ENCODE measurements around the gene L1TD1. TPM values are rescaled to one million over a fixed set of nuclear protein-coding genes. Genes with fewer than 3 reads are reported as not detected.
A peak's percentile ranks its signal among the peaks of the same experiment; 100 is the strongest.

The L1TD1 gene
- total and polyA plus RNA-seq, 8 donors = 0.13 to 10.1 (median 1.2) TPM; not detected in 4

DNA sequence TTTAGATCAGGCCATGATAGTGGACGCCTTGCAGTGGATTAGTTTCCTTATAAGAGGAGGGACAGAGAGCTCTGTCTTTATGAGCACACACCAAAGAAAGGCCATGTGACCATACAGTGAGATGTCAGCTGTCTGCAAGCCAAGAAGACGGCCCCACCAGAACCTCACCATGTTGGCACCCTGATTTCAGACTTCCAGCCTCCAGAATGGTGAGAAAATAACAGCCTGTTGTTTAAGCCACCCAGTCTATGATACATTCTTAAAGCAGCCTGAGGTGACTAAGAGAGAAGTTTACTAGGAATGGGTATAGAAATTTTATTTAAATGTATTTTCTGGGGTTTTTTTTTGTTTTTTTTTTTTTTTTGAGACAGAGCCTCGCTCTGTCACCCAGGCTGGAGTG, 29.5 kb downstream of the L1TD1 start:
- intact Hi-C loops (cut with DNase I; ENCODE audit: low total_unique reads) = no loop called here

GRCh38 chr1:62227496-62227895, 32.8 kb downstream of the L1TD1 start:
- Histone ChIP-seq H3K27ac (no peak overlapping the region), H3K27me3 (no peaks in the 10 kb centered on the region), H3K9me3 (no peaks in the 10 kb centered on the region), H3K4me1 (no peaks in the 10 kb centered on the region), H3K4me3 (no peak overlapping the region), H3K36me3 (no peaks in the 10 kb centered on the region)
- TF ChIP-seq POLR2A (IDR thresholded peaks at IDR 0.05) (no peak), POLR2AphosphoS5 (IDR thresholded peaks at IDR 0.05) (no peak), CTCF (IDR thresholded peaks at IDR 0.05) (no peak), EP300 (IDR thresholded peaks at IDR 0.05) (no peak)
- 84 to 91% (median 88%) methylated on average over 10 to 11 of the region's 11 CpGs for WGBS, 5 donors
- intact Hi-C loops (cut with DNase I; ENCODE audit: low total_unique reads) = no loop called here
- no peak for DNase-seq

More for the DNA sequence above, 29.5 kb downstream of the L1TD1 start:
- no peak for DNase-seq
- H3K36me3 ChIP-seq = no peaks in the 10 kb centered on the region
- WGBS, 5 donors = 28 to 53% (median 35%) methylated on average over 2 to 3 of the region's 3 CpGs
- TF ChIP-seq EP300 (IDR thresholded peaks at IDR 0.05) (no peak), POLR2A (IDR thresholded peaks at IDR 0.05) (no peak), POLR2AphosphoS5 (IDR thresholded peaks at IDR 0.05) (no peak), CTCF (IDR thresholded peaks at IDR 0.05) (no peak)
- H3K27ac ChIP-seq = no peak overlapping the region
- H3K9me3 ChIP-seq = no peaks in the 10 kb centered on the region
- no peaks in the 10 kb centered on the region for H3K4me1 ChIP-seq
- no peak overlapping the region for H3K4me3 ChIP-seq
- no peaks in the 10 kb centered on the region for H3K27me3 ChIP-seq

GRCh38 chr1:62228136-62228882, 33.7 kb downstream of the L1TD1 start:
- no peaks in the 10 kb centered on the region for H3K36me3 ChIP-seq
- no peak overlapping the region for H3K4me3 ChIP-seq
- no peak overlapping the region for H3K27ac ChIP-seq
- peak in 1 of 2 donors; percentile 37 for DNase-seq
- H3K9me3 ChIP-seq = no peaks in the 10 kb centered on the region
- no peak for TF ChIP-seq POLR2AphosphoS5 (IDR thresholded peaks at IDR 0.05)
- intact Hi-C loops (cut with DNase I; ENCODE audit: low total_unique reads) = no loop called here
- H3K4me1 ChIP-seq = no peaks in the 10 kb centered on the region
- no peaks in the 10 kb centered on the region for H3K27me3 ChIP-seq
- 81 to 89% (median 83%) methylated on average over 12 of the region's 12 CpGs for WGBS, 5 donors

GRCh38 chr1:62228883-62229187, 34.2 kb downstream of the L1TD1 start:
- Histone ChIP-seq H3K27ac (no peak overlapping the region), H3K4me1 (no peaks in the 10 kb centered on the region), H3K9me3 (no peaks in the 10 kb centered on the region), H3K4me3 (no peak overlapping the region), H3K36me3 (no peaks in the 10 kb centered on the region), H3K27me3 (no peaks in the 10 kb centered on the region)
- WGBS, 5 donors = 62 to 77% (median 75%) methylated on average over 3 to 4 of the region's 4 CpGs
- intact Hi-C loops (cut with DNase I; ENCODE audit: low total_unique reads) = no loop called here
- no peak for TF ChIP-seq EP300 (IDR thresholded peaks at IDR 0.05)
- DNase-seq = peak in 1 of 2 donors; percentile 26

DNA sequence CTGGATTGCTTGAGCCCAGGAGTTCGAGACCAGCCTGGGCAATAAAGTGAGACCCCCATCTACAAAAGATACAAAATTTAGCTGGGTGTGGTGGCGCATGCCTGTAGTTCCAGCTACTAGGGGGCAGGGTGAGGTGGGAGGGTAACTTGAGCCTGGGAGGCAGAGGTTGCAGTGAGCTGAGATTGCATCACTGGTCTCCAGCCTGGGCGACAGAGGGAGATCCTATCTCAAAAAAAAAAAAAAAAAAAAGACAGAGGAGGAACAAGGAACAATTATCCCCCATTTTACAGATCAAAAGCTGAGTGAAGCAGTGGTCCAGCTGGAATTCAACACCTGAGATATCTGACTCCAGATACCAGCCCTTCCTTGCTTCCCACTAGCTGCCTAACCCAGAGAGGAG, 34.8 kb downstream of the L1TD1 start:
- TF ChIP-seq EP300 (IDR thresholded peaks at IDR 0.05) = no peak
- TF ChIP-seq CTCF (IDR thresholded peaks at IDR 0.05) = no peak
- no peak for TF ChIP-seq POLR2AphosphoS5 (IDR thresholded peaks at IDR 0.05)
- TF ChIP-seq POLR2A (IDR thresholded peaks at IDR 0.05) = no peak
- H3K4me1 ChIP-seq = no peaks in the 10 kb centered on the region
- 73 to 93% (median 85%) methylated on average over 3 of the region's 3 CpGs for WGBS, 5 donors
- no peak overlapping the region for H3K27ac ChIP-seq
- H3K36me3 ChIP-seq = no peaks in the 10 kb centered on the region
- no peaks in the 10 kb centered on the region for H3K9me3 ChIP-seq
- DNase-seq = no peak
- no peak overlapping the region for H3K4me3 ChIP-seq
- intact Hi-C loops (cut with DNase I; ENCODE audit: low total_unique reads) = no loop called here
- no peaks in the 10 kb centered on the region for H3K27me3 ChIP-seq

All from stomach (tissue), 9 donors.